Measurements from ENCODE around the gene MED19.
"Not testable (repeated sequence)": the region's sequence is repeated elsewhere in the genome, so short reads cannot be mapped to it uniquely, and the experiment has no call there.

The MED19 gene

GRCh38 chr11:57713835-57714234 is 1.8 kb upstream of the MED19 start:
- H3K4me3 ChIP-seq (ENCODE audit: low read depth, low read length) = peak overlapping the region; percentile 79; the same call in 1 of the 2 replicates
- no peaks in the 10 kb centered on the region for H3K9me3 ChIP-seq (ENCODE audit: severe bottlenecking)
- TF ChIP-seq CTCF (IDR thresholded peaks at IDR 0.05; ENCODE audit: low read depth, low read length) = no peak
- DNase-seq = no peak
- peaks cover 32% of the 10 kb centered on the region for H3K36me3 ChIP-seq
- H3K27me3 ChIP-seq (ENCODE audit: insufficient read depth, low read depth, severe bottlenecking) = no peaks in the 10 kb centered on the region
- H3K27ac ChIP-seq = no peak overlapping the region

- peak within 1 kb of the TSS; percentile 79 for H3K4me3 ChIP-seq (ENCODE audit: low read depth, low read length)
- TF ChIP-seq CTCF (IDR thresholded peaks at IDR 0.05; ENCODE audit: low read depth, low read length) = no peak
- peak; percentile 93 for DNase-seq
- H3K27me3 ChIP-seq (ENCODE audit: insufficient read depth, low read depth, severe bottlenecking) = no peaks in the 10 kb centered on the region
- H3K27ac ChIP-seq = peak within 1 kb of the TSS; percentile 88
- no peaks in the 10 kb centered on the region for H3K9me3 ChIP-seq (ENCODE audit: severe bottlenecking)
- peaks cover 37% of the 10 kb centered on the region for H3K36me3 ChIP-seq
Observed at GRCh38 chr11:57712256-57713150, 488 bp upstream of the MED19 start, which contains the start of gene TMX2. TMX2 (plus strand) TSS chr11:57712593; CDS start chr11:57712619, 26 bp downstream.

- Histone ChIP-seq H3K36me3 (peaks cover 46% of the 10 kb centered on the region), H3K27me3 (ENCODE audit: insufficient read depth, low read depth, severe bottlenecking) (no peaks in the 10 kb centered on the region), H3K4me3 (ENCODE audit: low read depth, low read length) (no peak overlapping the region), H3K27ac (no peak overlapping the region), H3K9me3 (ENCODE audit: severe bottlenecking) (no peaks in the 10 kb centered on the region)
- no peak for DNase-seq
- no peak for TF ChIP-seq CTCF (IDR thresholded peaks at IDR 0.05; ENCODE audit: low read depth, low read length)
Observed at GRCh38 chr11:57709802-57710367, 2.1 kb downstream of the MED19 start.

GRCh38 chr11:57705432-57705831 is 6.6 kb downstream of the MED19 start:
- peaks cover 56% of the 10 kb centered on the region for H3K36me3 ChIP-seq
- not testable (repeated sequence) for H3K4me3 ChIP-seq (ENCODE audit: low read depth, low read length); DNase-seq; H3K27me3 ChIP-seq (ENCODE audit: insufficient read depth, low read depth, severe bottlenecking); H3K9me3 ChIP-seq (ENCODE audit: severe bottlenecking); H3K27ac ChIP-seq

GRCh38 chr11:57704932-57705331 is 7.1 kb downstream of the MED19 start:
- Histone ChIP-seq H3K4me3 (ENCODE audit: low read depth, low read length) (no peak overlapping the region), H3K27ac (no peak overlapping the region), H3K36me3 (peaks cover 56% of the 10 kb centered on the region), H3K27me3 (ENCODE audit: insufficient read depth, low read depth, severe bottlenecking) (no peaks in the 10 kb centered on the region), H3K9me3 (ENCODE audit: severe bottlenecking) (no peaks in the 10 kb centered on the region)
- no peak for TF ChIP-seq CTCF (IDR thresholded peaks at IDR 0.05; ENCODE audit: low read depth, low read length)
- no peak for DNase-seq

- Histone ChIP-seq H3K27me3 (ENCODE audit: insufficient read depth, low read depth, severe bottlenecking) (no peaks in the 10 kb centered on the region), H3K27ac (no peak overlapping the region), H3K9me3 (ENCODE audit: severe bottlenecking) (no peaks in the 10 kb centered on the region), H3K4me3 (ENCODE audit: low read depth, low read length) (no peak overlapping the region), H3K36me3 (peaks cover 59% of the 10 kb centered on the region)
- DNase-seq = no peak
- TF ChIP-seq CTCF (IDR thresholded peaks at IDR 0.05; ENCODE audit: low read depth, low read length) = no peak
Observed at GRCh38 chr11:57703341-57703740, 8.7 kb downstream of the MED19 start.

Measured in WERI-Rb-1 (cell line).